GM15510 (cell line): ENCODE results near the gene CLDN34.

ENCODE experiments used
- POLR2A ChIP-seq: IDR thresholded peaks from 3 replicates; pipeline ENCODE4 v1.6.1; 2011; ENCODE audit warnings: borderline replicate concordance; ENCODE audit not compliant: insufficient read length; ENCODE audit errors: extremely low read depth

The CLDN34 gene, protein sequence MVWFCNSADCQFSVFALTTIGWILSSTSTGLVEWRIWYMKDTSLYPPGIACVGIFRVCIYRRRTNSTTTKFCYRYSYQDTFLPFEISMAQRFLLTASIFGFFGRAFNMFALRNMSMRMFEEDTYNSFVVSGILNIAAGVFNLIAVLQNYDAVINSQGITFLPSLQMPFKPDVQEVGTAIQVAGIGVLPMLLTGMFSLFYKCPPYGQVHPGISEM

DNA sequence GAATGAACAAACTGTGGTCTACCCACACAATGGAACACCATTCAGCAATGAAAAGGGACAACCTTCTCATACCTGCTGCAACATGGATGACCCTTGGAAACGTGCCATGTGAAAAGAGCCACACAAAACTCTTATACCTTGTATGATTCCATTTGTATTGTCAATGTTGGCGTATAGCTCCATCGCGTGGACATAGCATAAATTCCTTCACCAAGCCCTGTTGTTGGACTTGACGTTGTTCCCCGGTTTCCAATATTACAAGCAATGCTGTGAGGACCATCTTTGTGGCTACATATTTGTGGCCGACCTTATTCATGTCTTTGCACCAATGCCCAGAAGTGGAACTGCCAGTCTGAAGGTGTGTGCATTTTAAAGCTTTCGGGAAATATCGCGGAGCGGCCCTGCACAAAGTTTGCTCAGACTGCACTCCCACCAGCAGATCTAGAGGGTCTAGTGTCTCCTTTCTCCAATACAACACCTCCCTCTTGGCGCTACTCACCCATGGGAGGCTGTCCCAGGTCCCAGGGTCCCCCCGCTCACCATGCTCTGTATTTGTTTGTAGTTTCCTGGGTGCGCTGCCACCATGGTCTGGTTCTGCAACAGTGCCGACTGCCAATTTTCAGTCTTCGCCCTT, at the start of gene CLDN34:
TSS of gene CLDN34 (plus strand) at position 584 of the 634 bp plus-strand sequence. CDS start at position 584, 0 bp downstream.
- TF ChIP-seq POLR2A = no peak

DNA sequence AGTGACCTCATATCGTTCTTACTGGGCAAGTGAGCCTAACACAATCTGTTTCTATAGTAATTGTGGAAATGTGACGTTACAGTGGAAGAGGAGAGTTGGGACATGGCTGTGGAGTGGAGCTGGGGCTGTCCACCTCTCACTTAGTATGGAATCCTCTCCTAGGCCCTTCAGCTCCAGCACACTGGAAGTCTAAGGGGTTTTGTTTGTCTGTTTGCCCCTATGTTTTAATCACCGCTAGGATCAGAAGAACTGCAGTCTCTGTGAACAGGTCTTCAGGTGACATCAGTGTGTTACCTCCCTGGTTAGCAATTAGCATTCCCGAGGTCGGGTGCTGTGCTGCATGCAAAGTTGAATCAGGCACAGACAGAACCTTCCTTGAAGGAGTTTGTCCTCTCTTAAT, 49.3 kb upstream of the CLDN34 start:
- TF ChIP-seq POLR2A = no peak

DNA sequence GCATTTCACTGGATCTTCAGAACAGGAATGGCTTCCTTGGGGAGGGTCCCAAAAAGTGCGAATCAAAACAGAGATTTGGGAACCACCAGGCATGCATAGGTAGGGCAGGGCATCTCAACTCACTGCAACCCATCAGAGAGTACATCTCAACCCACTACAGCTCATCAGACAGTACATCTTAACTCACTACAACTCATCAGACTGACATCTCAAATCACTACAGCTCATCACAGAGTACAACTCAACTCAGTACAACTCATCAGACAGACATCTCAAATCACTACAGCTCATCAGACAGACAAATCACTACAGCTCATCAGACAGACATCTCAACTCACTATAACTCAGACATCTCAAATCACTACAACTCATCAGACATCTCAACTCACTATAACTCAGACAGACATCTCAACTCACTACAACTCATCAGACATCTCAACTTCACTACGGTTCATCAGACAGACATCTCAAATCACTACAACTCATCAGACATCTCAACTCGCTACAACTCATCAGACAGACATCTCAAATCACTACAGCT, 47.5 kb upstream of the CLDN34 start:
- TF ChIP-seq POLR2A = no peak

DNA sequence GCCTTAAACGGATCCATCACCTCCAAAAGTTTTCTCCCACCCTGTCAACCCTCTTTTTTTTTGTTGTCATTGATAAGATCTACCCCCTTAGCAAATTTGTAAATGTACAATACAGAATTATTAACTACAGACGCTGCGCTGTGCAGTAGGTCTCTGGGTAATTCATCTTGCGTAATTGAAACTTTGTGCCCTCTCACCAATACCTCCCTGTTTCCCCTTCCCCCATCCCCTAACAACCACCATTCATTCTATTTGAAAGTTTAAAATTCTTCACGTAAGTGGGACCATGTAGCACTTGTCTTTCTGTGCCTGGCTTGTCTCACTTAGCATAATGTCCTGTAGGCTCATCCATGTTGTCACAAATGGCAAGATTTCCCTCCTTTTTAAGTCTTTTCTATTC, 45.8 kb upstream of the CLDN34 start:
- TF ChIP-seq POLR2A = no peak

DNA sequence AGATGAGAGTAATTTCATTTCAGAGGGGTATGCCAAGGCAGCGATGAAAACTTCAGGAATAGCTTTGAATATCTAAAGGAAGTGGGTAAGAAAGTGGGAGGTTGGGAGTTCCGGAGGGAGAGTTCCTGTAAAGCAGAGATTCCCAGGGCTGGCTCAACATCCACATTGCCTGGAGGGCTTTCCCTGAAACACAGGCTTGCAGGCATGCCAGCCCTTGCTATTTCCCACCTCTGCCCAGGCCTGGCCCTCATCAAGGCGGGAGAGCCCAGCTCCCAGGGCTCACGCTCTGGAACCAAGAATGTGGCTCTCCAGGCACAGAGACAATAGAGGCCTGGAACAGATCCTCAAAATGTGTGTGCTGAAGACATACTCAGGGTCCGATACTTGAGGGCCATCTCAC, 43.8 kb upstream of the CLDN34 start:
- no peak for TF ChIP-seq POLR2A

- TF ChIP-seq POLR2A = no peak
These were observed 41.2 kb upstream of the CLDN34 start for GRCh38 chrX:9926002-9926401.

DNA sequence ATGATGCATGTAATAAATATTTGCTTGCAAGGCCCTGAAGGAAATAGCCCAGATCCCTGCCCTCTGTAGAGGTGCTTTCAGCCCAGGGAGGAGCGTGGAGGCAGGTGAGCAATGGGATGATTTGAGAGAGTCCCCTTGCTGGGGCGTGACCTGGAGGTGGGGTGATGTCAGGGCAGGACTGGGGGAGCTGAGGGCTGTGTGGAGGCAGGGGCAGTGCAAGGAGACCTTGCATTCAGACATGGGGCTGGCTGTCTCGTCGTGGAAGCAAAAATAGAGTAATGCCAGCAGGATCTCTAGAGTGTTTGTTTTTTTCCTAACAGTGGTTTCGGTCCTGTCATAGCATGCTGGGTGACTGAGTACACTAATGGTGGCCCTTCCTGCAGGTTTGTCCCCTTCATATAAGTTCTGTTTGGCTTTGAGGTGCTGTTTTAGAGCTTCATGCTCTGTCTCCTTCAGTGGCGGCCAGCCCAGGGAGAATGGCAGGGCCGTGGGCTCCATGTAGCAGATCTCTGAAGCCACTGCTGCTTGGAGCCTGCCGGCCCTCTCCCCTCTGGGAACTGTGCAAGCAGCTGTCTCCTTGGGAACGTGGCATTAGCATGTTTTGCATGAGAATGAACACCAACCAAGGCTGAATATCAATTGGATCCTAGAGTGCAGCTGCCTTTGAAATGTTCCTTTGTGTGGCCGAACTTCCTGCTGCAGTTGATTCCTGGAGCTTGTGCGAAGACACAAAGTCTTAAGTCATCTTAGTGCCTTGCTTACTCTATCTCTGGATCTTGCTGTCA, 39.3 kb upstream of the CLDN34 start:
- TF ChIP-seq POLR2A = no peak

- TF ChIP-seq POLR2A = no peak
These were observed 31.7 kb upstream of the CLDN34 start for GRCh38 chrX:9935436-9935835.

DNA sequence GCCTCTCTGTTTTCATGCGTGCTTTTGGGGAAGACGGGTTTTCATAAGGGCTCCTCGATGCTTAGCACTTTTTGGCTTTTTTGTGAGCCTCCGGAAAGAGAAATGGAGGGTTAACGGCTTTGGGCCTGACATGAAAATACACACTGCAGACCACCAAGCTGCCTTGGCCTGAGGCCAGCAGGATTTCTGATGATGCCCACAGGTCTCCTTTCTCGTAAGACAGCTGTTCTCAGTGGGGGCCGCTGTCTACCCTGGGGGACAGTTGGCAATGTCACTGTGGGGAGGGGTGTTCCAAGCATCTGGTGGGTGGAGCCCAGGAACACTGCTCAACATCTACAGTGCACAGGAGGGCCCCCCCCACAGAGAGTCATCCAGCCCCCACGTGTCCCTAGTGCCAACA, 29.4 kb upstream of the CLDN34 start:
- TF ChIP-seq POLR2A = no peak

GRCh38 chrX:9938516-9938915, 28.6 kb upstream of the CLDN34 start:
- no peak for TF ChIP-seq POLR2A

DNA sequence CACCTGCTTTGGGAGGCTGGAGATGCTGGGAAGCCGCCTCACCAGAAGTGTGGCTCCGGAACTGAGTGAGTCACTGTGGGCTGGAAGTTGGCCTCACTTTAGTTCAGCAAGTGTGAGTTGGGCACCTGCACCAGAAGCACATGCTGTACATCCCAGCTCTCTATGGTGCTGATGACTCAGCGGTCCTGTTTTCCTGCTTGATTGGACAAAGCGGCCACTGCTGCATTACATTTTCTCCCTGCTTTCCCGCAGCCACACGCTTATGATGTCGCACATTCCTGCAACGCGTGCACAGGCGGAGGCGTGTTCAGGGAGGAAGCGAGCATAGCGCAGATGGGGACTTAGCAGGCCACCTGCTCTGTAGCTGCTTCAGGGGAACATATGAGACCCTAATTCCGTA, 26.7 kb upstream of the CLDN34 start:
- TF ChIP-seq POLR2A = no peak

GRCh38 chrX:9942086-9942485, 25.1 kb upstream of the CLDN34 start:
- no peak for TF ChIP-seq POLR2A

DNA sequence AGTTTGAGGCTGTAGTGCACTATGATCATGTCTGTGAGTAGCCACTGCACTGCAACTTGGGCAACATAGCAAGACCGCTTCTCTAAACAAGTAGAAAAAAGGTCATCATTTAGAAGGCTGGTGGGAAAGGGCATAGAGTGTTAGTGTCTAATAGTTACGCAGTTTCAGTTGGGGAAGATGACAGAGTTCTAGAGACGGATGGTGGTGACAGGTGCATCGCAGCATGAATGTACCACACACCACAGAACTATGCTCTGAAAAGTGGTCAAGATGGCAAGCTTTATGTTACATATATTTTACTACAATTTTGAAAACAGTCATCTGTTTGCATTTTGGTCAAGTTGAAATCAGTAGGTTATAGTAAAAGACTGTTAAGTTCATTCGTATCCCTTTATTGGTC, 23.7 kb upstream of the CLDN34 start:
- no peak for TF ChIP-seq POLR2A

DNA sequence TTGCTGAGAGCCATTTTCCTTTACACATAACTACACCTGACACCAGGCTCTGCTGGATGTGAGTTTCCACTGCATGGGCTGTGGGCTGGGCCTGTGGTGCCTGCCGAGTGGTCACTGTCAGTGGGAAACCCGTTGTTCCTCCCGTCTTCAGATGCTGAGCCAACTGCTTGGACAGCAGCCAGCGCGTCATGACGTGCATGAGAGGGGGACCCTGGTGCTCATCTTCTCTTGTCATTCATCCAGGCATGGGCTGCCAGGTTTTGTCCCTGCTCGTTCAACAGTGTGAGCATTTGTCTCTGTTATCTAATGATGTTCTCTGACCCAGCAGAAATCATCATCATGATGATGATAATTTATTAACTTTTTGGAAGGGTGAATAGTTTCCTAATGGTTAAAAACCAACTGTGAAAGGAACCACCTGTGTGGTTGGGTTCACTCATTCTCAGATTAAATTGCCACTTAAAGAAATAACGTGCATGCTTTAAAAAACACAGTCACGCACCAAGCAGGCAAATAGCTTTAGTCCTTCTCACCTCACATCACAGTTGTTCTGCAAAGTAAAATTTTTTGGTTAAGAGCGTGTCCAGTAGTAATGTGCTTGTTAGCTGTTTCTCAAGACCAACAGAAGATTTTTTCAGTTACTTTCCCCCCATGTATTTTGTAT, 19.9 kb upstream of the CLDN34 start:
- no peak for TF ChIP-seq POLR2A

DNA sequence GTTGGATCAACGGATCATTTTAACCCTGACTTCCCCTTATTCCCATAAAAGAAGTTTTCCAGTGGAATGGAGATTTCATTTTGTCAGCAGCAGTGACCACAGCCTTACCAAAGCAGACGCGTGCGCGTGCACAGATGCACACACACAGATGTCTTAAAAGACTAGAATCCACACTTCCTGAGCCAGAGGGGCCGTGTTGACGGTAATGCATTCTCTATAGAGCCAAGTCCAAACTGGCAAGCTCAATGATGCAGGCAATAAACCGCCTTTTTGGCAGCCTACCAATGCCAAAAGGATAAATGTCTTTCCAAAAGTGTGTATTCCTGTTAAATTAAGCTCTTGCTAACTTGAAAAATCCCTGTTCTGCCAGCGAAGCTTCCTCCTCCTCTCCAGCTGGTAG, 18.8 kb upstream of the CLDN34 start:
- no peak for TF ChIP-seq POLR2A

DNA sequence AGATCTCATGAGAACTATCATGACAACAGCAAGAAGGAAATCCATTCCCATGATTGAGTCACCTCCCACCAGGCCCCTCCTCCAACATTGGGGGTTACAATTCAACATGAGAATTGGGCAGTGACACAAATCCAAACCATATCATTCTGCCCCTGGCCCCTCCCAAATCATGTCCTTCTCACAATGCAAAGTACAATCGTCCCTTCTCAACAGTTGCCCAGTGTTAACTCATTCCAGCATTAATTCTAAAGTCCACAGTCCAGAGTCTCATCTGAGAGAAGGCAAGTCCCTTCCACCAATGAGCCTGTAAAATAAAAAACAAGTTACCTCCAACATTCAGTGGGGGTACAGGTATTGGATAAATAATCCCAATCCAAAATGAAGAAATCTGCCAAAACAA, 14.9 kb upstream of the CLDN34 start:
- no peak for TF ChIP-seq POLR2A

DNA sequence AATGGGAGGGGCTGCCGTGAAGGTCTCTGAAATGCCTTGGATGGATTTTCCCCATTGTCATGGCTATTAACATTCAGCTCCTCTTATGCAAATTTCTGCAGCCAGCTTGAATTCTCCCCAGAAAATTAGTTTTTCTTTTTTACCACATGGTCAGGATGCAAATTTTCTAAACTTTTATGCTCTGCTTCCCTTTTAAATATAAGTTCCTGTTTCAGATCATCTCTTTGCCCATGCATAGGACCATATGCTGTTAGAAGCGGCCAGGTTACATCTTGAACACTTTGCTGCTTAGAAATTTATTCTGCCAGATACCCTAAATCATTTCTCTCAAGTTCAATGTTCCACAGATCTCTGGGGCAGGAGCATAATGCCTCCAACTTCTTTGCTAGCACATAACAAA, 13.8 kb upstream of the CLDN34 start:
- no peak for TF ChIP-seq POLR2A
